Sciatic nerve (tissue), 2 donors: ENCODE measurements around the gene GJA4. TPM values are rescaled to one million over a fixed set of nuclear protein-coding genes. Genes with fewer than 3 reads are reported as not detected.
"Not testable (repeated sequence)": the region's sequence is repeated elsewhere in the genome, so short reads cannot be mapped to it uniquely, and the experiment has no call there.

ENCODE experiments used
- ATAC-seq: fragments of 200-7000 bp; cut with Tn5 transposase; one replicate; pipeline ENCODE4 v1.9.1; 2020; ENCODE audit warnings: mild to moderate bottlenecking, moderate library complexity
- DNase-seq: peaks from one replicate; pipeline ENCODE4 v3.0.0-alpha.2; 2020; ENCODE audit warnings: low spot score
- intact Hi-C: fragments of 100-400 bp; cut with DNase I; formaldehyde crosslinking; loops from one replicate; pipeline ENCODE4 v1.14.2; 2022
- total RNA-seq: library from RNA; stranded (reverse); fragmentation: NEBNext Ultra II Directional; extraction: Animal tissue kit (Norgen Biotek cat#: 25700); gene quantifications from one replicate; pipeline ENCODE4 v1.2.1, GENCODE V29; 2021
- donor health status: DM: no; HTN: no; CAD: no.
- donor health status: DM: no; HTN: no; CAD: no.

GJA4 gene
- total RNA-seq, 1 donor from 2014 or later: 35.9 TPM

DNA sequence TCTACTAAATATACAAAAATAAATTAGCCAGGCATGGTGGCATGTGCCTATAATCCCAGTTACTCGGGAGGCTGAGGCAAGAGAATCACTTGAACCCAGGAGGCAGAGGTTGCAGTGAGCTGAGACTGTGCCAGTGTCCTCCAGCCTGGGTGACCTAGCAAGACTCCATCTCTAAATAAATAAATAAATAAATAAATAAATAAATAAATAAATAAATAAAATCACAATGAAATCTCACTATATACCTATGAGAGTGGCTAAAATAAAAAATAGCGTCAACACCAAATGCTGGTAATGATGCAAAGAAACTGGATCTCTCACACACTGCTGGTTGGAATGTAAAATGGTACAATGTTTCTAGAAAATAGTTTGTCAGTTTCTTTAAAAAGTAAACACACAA is 26.1 kb downstream of the GJA4 start:
- intact Hi-C loops, DNase-seq, ATAC-seq: not testable (repeated sequence)

GRCh38 chr1:34822202-34822601 is 29.4 kb downstream of the GJA4 start:
- no peak for DNase-seq
- no peak for ATAC-seq
- intact Hi-C loops: no loop called here

DNA sequence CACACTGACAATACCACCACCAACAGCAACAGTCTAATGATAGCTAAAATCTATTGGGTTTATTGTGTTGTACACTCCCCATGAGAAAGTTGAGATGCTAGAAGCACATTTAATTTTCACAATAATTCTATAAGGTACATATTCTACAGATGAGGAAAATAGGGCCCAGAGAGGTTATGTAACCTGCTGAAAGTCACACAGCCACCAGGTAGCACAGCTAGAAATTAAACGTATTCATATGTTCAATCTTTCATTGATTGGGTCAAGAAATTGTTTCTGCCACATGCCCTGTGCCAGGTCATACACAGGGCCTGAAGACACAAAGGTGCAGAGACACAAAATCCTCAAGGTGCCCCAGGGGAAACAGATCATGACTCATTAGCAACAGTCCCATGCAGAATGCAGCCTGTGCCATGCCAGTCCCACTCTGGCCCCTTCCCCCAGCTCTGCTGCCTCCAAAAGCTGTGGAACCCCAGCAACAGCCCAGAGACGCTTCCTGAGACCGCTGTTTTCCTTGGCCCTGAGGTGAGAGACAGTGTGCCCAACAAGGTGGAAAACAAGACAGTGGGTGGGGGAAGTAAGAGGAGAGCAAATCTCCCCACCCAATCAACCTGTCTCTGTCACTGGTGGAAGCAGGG is 32.1 kb downstream of the GJA4 start:
- DNase-seq (no peak), ATAC-seq (no peak)
- intact Hi-C loops: loop anchor here (2.0 kb wide), 1 partner anchor 68 kb away; no protein-coding TSS in a partner anchor

DNA sequence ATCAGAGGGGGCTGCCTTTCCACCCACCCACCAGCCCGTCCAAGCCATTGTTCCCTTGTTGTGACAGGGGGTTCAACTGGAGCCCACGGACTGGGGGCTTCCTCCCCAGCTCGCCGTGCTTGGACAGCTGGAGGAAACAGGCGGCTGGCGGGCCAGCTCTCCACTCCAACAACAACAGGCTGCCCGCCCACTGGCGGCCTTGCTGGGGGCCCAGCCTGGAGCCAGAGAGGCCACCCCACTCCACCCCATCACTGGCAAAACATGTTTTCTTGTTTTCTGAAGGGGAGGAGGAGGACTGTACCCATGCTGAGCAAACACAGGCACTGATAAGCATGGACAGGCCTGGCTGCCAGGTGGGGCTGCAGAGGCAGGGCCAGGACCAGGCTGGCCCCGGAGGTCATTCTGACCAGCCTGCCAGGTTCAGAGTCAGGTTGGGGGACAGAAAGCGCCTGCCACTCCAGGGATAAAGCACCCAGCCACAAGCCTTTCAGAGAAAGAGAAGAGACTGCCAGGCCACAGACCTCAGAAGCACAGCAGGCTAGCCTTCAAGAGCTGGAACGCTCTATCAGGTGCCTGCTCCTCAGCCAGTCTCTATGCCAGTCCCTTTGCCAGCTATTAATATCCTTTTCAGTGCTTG is 32.8 kb downstream of the GJA4 start:
- no peak for ATAC-seq
- DNase-seq: no peak
- intact Hi-C loops: loop anchor here (2.0 kb wide), 1 partner anchor 67 kb away; no protein-coding TSS in a partner anchor

- intact Hi-C loops: no loop called here
- DNase-seq (no peak), ATAC-seq (no peak)
These were observed 34.6 kb downstream of the GJA4 start for GRCh38 chr1:34827341-34827941.

GRCh38 chr1:34828611-34829010 is 35.8 kb downstream of the GJA4 start:
- no peak for ATAC-seq
- no peak for DNase-seq
- intact Hi-C loops: no loop called here

DNA sequence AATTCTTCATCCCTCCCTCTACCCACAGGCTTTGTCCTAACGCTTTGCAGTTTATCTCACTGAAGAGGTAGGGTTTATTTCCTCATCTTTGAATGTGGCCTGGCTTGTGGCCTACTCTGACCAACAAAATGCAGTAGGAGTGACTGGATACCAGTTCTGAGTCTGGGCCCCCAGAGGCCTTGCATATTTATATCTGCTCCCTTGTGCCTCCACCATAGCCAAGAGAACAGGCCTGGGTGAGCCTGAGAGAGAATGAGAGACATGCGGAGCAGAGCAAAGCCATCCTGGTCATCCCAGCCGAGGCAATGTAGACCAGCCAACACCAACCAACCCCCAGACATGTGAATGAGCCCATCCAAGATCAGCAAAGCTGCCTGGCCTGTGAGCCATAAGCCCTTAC is 36.5 kb downstream of the GJA4 start:
- intact Hi-C loops: no loop called here
- ATAC-seq (no peak), DNase-seq (no peak)

DNA sequence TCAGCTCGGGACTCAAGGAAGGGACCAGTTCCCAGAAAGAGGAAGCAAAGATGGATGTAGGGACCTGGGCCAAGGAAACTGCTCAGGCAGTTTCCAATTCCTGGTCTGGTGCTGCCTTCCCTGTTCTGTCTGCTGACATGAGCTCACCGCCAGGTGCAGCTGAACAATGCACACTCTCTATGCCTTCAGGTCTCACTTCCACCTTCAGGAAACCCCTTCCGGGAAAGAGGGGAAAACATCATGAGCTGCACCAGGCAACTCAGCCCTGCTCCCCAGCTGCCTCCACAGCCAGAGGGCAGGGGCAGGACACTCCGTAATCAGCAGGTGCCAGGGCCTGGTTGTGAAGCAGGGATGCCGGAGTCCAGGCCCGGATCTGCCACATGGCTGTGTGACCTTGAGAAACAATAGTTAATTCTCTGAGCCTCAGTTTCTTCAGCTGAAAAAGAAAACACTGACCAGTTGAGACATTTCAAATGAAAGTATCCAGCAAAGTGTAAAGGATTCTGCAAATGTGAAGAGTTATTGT is 39.0 kb downstream of the GJA4 start:
- ATAC-seq (no peak), DNase-seq (no peak)
- intact Hi-C loops: no loop called here

DNA sequence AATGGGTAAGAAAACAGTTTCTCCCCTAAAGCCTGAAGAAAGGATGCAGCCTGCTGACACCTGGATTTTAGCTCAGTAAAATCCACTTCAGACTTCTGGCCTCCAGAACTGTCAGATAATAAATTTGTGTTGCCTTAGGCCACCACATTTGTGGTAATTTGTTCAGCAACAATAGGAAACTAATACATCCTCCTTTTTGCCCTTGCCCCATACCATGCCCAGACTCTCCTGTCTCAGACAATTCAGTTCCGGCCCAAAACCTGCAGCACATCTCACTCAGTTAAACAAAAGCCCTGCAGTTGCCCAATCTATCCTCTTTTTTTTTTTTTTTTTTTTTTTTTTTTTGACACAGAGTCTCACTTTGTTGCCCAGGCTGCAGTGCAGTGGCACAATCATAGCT is 40.9 kb downstream of the GJA4 start:
- DNase-seq (no peak), ATAC-seq (no peak)
- intact Hi-C loops: no loop called here

DNA sequence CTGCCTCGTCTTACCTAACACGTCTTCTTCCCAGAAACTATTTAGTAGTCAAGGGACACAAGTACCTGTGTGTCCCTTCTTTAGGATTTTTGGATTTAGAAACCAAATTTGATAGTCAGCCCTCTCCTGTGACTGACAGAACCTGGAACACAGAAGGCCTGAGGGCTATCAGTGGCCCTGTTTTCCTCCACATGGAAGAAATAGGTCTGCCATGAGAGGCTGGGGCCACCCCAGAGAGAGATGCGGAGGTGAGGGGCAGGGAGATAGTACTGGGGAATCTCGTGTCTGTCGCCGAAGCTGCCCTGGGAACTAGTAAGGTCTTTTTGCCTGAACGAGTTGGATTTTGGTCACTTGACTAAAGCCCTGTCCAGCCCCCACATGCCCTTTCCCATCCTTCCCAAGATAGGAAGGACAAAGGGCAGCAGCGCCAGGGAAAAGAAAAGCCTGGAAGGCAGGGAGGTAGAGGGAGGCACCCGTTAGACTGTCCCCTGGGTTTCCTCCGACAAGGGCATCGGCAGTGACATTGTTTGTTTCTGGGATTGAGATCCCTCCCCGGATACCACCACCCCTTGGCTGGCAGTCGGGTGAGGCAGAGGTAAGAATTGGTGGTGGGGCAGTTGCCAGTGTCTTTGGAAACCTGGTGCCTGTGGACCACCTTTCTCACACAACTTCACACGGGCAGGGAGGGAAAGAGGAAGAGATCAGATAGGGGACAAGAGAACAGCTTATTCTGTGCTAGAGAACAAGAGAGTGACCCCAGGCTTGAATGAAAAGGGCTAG is 46.9 kb downstream of the GJA4 start:
- ATAC-seq: no peak
- DNase-seq: no peak
- intact Hi-C loops: no loop called here

GRCh38 chr1:34840426-34840825 is 47.6 kb downstream of the GJA4 start:
- intact Hi-C loops: no loop called here
- ATAC-seq (no peak), DNase-seq (no peak)

- no peak for DNase-seq
- ATAC-seq: no peak
- intact Hi-C loops: no loop called here
These were observed 49.3 kb downstream of the GJA4 start for GRCh38 chr1:34842073-34842472.

GRCh38 chr1:34842952-34843371 is 50.2 kb downstream of the GJA4 start:
- no peak for ATAC-seq
- DNase-seq: no peak
- intact Hi-C loops: no loop called here

GRCh38 chr1:34843392-34844251 is 50.8 kb downstream of the GJA4 start:
- ATAC-seq (no peak), DNase-seq (no peak)
- intact Hi-C loops: no loop called here

DNA sequence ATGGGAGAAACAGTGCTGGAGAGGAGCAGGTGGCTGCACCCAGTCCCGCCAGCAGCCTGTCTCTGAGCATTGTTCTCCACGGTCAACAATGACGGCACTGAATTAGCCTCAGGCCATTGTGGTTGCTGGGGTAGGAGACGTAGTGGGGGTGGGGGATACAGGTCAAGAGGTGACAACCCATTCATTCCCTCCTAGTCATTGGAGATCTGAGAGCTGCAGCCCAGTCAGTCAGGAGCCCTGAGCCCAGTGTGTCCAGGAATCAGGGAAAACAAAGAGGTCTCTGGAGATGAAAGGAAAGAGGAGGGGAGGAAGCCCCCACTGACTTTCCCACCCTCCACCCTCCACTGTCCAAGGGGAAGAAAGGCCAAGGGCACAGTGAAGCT is 51.4 kb downstream of the GJA4 start:
- ATAC-seq (no peak), DNase-seq (no peak)
- intact Hi-C loops: no loop called here
